ENCODE measurements around the gene ZRANB3. TPM values are rescaled to one million over a fixed set of nuclear protein-coding genes. Genes with fewer than 3 reads are reported as not detected.

Gene ZRANB3
- total RNA-seq, 4 donors from 2014 or later = 4.8 to 9.3 (median 5.5) TPM

DNA sequence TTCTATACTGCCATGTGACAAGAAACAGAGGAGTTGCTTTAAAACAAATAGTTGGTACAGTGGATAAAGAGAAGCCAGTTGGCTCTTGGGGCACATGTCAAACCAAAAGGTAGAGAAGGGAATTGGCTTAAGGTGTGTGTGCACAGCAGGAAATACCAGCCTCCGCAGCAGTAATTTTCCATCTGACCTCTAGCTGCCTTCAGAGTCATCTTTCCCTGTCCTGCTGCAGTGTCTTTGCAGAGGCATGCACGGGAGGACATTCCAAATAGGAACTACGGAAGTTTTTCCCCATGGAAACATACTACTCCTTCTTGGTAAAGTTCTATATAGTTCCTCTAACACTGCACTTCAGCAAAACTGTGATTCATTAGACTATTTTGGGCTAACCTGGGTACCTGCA is 379.4 kb downstream of the ZRANB3 start:
- WGBS, 2 donors = 77 to 82% methylated on average over 3 of the region's 3 CpGs
- TF ChIP-seq EP300 (IDR thresholded peaks at IDR 0.05) = no peak
- TF ChIP-seq, protein P1, sequence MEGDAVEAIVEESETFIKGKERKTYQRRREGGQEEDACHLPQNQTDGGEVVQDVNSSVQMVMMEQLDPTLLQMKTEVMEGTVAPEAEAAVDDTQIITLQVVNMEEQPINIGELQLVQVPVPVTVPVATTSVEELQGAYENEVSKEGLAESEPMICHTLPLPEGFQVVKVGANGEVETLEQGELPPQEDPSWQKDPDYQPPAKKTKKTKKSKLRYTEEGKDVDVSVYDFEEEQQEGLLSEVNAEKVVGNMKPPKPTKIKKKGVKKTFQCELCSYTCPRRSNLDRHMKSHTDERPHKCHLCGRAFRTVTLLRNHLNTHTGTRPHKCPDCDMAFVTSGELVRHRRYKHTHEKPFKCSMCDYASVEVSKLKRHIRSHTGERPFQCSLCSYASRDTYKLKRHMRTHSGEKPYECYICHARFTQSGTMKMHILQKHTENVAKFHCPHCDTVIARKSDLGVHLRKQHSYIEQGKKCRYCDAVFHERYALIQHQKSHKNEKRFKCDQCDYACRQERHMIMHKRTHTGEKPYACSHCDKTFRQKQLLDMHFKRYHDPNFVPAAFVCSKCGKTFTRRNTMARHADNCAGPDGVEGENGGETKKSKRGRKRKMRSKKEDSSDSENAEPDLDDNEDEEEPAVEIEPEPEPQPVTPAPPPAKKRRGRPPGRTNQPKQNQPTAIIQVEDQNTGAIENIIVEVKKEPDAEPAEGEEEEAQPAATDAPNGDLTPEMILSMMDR (IDR thresholded peaks at IDR 0.05) = no peak
- TF ChIP-seq POLR2A (IDR thresholded peaks at IDR 0.05) = no peak
- no peak overlapping the region for H3K27ac ChIP-seq

DNA sequence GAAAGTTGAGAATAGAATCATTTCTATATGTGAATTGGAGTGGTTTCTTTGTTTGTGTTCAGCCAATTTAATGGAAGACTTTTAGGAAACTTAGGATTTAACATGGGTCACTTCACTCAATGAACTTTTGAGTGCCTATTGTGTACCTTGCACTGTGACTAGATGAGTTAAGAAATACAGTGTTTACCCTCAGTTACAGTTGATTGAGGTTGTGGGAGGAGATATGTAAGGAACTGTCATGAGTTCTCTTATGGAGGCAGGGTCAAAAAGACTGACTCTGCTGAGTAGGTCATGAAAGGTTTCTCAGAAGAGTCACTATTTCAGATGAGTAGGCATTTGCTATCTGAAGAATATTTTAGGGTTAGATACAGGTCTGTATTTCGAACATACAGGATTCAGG is 380.3 kb downstream of the ZRANB3 start:
- Histone ChIP-seq H3K9me3 (no peaks in the 10 kb centered on the region), H3K36me3 (peaks cover 4 to 52% (median 26%) of the 10 kb centered on the region in 3 donors), H3K4me1 (no peaks in the 10 kb centered on the region), H3K27me3 (no peaks in the 10 kb centered on the region), H3K27ac (no peak overlapping the region), H3K4me3 (no peak overlapping the region)
- TF ChIP-seq POLR2A (IDR thresholded peaks at IDR 0.05) (no peak), EP300 (IDR thresholded peaks at IDR 0.05) (no peak)
- TF ChIP-seq, protein P1 (IDR thresholded peaks at IDR 0.05) = no peak
- 89 to 97% methylated on average over 1 of the region's 1 CpG for WGBS, 2 donors
- DNase-seq (ENCODE audit: low spot score in 2 of 2) = no peak

More for the DNA sequence above, 379.4 kb downstream of the ZRANB3 start:
- Histone ChIP-seq H3K4me1 (no peaks in the 10 kb centered on the region), H3K9me3 (no peaks in the 10 kb centered on the region), H3K4me3 (no peak overlapping the region), H3K27me3 (no peaks in the 10 kb centered on the region), H3K36me3 (peaks cover 4 to 61% (median 26%) of the 10 kb centered on the region in 3 donors)
- no peak for DNase-seq (ENCODE audit: low spot score in 2 of 2)

- TF ChIP-seq EP300 (IDR thresholded peaks at IDR 0.05) (no peak), POLR2A (IDR thresholded peaks at IDR 0.05) (no peak)
- TF ChIP-seq, protein P1 (IDR thresholded peaks at IDR 0.05) = no peak
- peaks cover 4 to 42% (median 22%) of the 10 kb centered on the region in 3 donors for H3K36me3 ChIP-seq
- no peaks in the 10 kb centered on the region for H3K9me3 ChIP-seq
- 92 to 97% methylated on average over 1 of the region's 1 CpG for WGBS, 2 donors
- no peaks in the 10 kb centered on the region for H3K27me3 ChIP-seq
- H3K4me1 ChIP-seq = no peaks in the 10 kb centered on the region
- no peak overlapping the region for H3K27ac ChIP-seq
- H3K4me3 ChIP-seq = no peak overlapping the region
- DNase-seq (ENCODE audit: low spot score in 2 of 2) = no peak
Observed at GRCh38 chr2:135149251-135149650, 381.8 kb downstream of the ZRANB3 start.

DNA sequence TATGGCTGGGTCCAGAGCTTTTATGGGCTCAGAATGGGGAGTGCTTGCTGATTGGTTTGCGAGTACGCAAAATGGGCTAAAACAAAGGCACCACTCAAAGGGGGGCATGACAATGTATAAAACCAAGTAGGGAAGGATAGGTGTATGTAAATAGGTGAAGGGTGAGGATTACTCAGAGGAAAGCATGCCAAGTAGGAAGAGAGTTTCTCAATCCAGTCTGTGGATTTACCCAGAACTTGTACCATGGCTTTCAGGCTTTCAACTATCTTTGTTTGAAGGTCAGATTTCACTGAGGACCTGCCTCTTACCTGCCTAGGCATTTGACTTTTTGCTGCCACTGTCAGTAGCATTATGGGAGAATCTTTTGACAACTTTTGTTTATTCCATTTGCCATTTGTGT is 386.7 kb downstream of the ZRANB3 start:
- no peak for DNase-seq (ENCODE audit: low spot score in 2 of 2)
- no peak for TF ChIP-seq POLR2A (IDR thresholded peaks at IDR 0.05)
- no peak for TF ChIP-seq EP300 (IDR thresholded peaks at IDR 0.05)
- TF ChIP-seq, protein P1 (IDR thresholded peaks at IDR 0.05) = no peak
- no peaks in the 10 kb centered on the region for H3K4me1 ChIP-seq
- H3K4me3 ChIP-seq = no peak overlapping the region
- WGBS, 2 donors = 95 to 98% methylated on average over 2 of the region's 2 CpGs
- peaks cover 0 to 26% (median 9%) of the 10 kb centered on the region in 4 donors for H3K9me3 ChIP-seq
- H3K36me3 ChIP-seq = peaks cover 0 to 51% (median 0%) of the 10 kb centered on the region in 3 donors
- H3K27ac ChIP-seq = no peak overlapping the region
- no peaks in the 10 kb centered on the region for H3K27me3 ChIP-seq

- Histone ChIP-seq H3K36me3 (peaks cover 0 to 71% (median 0%) of the 10 kb centered on the region in 3 donors), H3K27me3 (no peaks in the 10 kb centered on the region), H3K4me1 (no peaks in the 10 kb centered on the region), H3K27ac (no peak overlapping the region), H3K4me3 (no peak overlapping the region), H3K9me3 (peaks cover 0 to 26% (median 9%) of the 10 kb centered on the region in 4 donors)
- no peak for DNase-seq (ENCODE audit: low spot score in 2 of 2)
- 100% methylated on average over 1 of the region's 1 CpG for WGBS, 2 donors
- no peak for TF ChIP-seq EP300 (IDR thresholded peaks at IDR 0.05)
- TF ChIP-seq POLR2A (IDR thresholded peaks at IDR 0.05) = no peak
- TF ChIP-seq, protein P1 (IDR thresholded peaks at IDR 0.05) = no peak
Observed at GRCh38 chr2:135142323-135142722, 388.7 kb downstream of the ZRANB3 start.

Measured in tibial nerve (tissue), 4 donors.